Transverse colon (tissue), 4 donors: Measurements from ENCODE around the gene DHCR7. TPM values are rescaled to one million over a fixed set of nuclear protein-coding genes. Genes with fewer than 3 reads are reported as not detected.

ENCODE experiments used
- DNase-seq: peaks from one replicate; pipeline ENCODE4 v3.0.0-alpha.2; 2019
- H3K27ac ChIP-seq, 4 donors: fragments of 200-600 bp; sonication (generic); 2 replicates each; pipeline ENCODE4 v1.5.1; 2016 to 2018; ENCODE audit warnings: inconsistent platforms in 4 of 4
- H3K27me3 ChIP-seq: fragments of 200-600 bp; sonication (generic); 2 replicates; pipeline ENCODE4 v1.5.1; 2017; ENCODE audit warnings: inconsistent platforms
- H3K36me3 ChIP-seq, 4 donors: fragments of 200-600 bp; sonication (generic); 2 replicates each; pipeline ENCODE4 v1.5.1; 2017 to 2019; ENCODE audit warnings: inconsistent platforms in 4 of 4
- H3K4me1 ChIP-seq, 4 donors: fragments of 200-600 bp; sonication (generic); 2 replicates each; pipeline ENCODE4 v1.5.1; 2017 to 2020; ENCODE audit warnings: inconsistent platforms in 4 of 4
- H3K4me3 ChIP-seq, 4 donors: fragments of 200-600 bp; sonication (generic); 1 replicate in 1 of 4; 2 replicates in 3 of 4; pipeline versions ENCODE4 v1.5.1 to v1.6.1; 2017 to 2019; ENCODE audit warnings: inconsistent platforms in 4 of 4
- H3K9me3 ChIP-seq, 2 donors: fragments of 200-600 bp; sonication (generic); 2 replicates each; pipeline ENCODE4 v1.5.1; 2017 to 2019; ENCODE audit warnings: inconsistent platforms in 2 of 2
- EP300 ChIP-seq: sonication (generic); formaldehyde crosslinking; IDR thresholded peaks from one replicate; pipeline ENCODE4 v1.6.1; 2017; ENCODE audit warnings: antibody characterized with exemption, low read depth
- POLR2A ChIP-seq: fragments of 450-650 bp; IDR thresholded peaks from one replicate; pipeline ENCODE4 v1.6.1; 2016; ENCODE audit warnings: antibody characterized with exemption, mild to moderate bottlenecking, moderate library complexity
- POLR2AphosphoS5 ChIP-seq, 3 donors: sonication (generic); formaldehyde crosslinking; IDR thresholded peaks; one replicate each; pipeline ENCODE4 v1.6.1; 2016; ENCODE audit warnings: antibody characterized with exemption in 3 of 3
- WGBS, 2 donors: methylation state at CpG; one replicate each; pipeline ENCODE4 v1.1.5; 2018; ENCODE audit warnings: low coverage in 1 of 2; 5-methylcytosine and 5-hydroxymethylcytosine counted together
- in situ Hi-C, 4 donors: fragments of 200-750 bp; cut with MboI; loops; one replicate each; pipeline versions ENCODE4 v1.15.0 to v1.15.1; 2017; ENCODE audit warnings: low sequenced_read_pairs in 3 of 4, low pct_ligation_motif_present in 1 of 4, low pct_unique_long_range_greater_than_20kb in 1 of 4
- intact Hi-C: fragments of 100-400 bp; cut with DNase I; formaldehyde crosslinking; loops from one replicate; pipeline ENCODE4 v1.15.1; 2023; ENCODE audit warnings: low total_unique reads
- total RNA-seq, 4 donors: library from RNA; depleted of rRNA; stranded (reverse); fragments of >200 nt; gene quantifications; one replicate each; pipeline ENCODE4 v1.1.0, GENCODE V29; 2016
- TF ChIP-seq, protein P1 (sequence below), 5 experiments: fragments of 200-600 bp in 3 of 5; fragments of 450-650 bp in 2 of 5; sonication (generic) in 3 of 5; IDR thresholded peaks; 1 replicate in 2 of 5; 2 replicates in 3 of 5; pipeline ENCODE4 v1.5.1; 2016 to 2017; ENCODE audit warnings: antibody characterized with exemption in 5 of 5, inconsistent platforms in 3 of 5, mild to moderate bottlenecking in 2 of 5, moderate library complexity in 1 of 5

Gene DHCR7
- total RNA-seq, 4 donors from 2014 or later: 5.6 to 76.7 (median 31.5) TPM

DNA sequence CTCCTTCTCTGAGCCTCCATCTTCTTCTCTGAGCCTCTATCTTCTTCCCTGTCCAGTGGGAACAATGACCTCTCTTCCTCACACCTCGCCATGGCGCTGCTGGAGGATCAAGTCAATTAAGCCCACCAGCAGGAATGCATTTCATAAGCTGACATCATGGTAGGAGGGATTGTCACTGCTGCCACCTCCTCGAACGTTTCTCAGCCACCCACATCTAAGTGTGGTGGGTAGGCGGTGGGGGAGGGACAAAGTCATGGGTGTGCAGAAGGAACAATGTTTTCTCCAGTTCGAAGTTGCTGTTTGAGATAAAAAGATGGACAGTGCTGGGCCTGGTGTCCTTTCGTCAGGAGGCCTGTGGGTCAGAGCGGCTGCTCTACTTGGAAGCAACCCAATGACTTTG, 44.0 kb downstream of the DHCR7 start:
- TF ChIP-seq POLR2AphosphoS5 (IDR thresholded peaks at IDR 0.05) (no peak), POLR2A (no peak), EP300 (no peak)
- TF ChIP-seq, protein P1, sequence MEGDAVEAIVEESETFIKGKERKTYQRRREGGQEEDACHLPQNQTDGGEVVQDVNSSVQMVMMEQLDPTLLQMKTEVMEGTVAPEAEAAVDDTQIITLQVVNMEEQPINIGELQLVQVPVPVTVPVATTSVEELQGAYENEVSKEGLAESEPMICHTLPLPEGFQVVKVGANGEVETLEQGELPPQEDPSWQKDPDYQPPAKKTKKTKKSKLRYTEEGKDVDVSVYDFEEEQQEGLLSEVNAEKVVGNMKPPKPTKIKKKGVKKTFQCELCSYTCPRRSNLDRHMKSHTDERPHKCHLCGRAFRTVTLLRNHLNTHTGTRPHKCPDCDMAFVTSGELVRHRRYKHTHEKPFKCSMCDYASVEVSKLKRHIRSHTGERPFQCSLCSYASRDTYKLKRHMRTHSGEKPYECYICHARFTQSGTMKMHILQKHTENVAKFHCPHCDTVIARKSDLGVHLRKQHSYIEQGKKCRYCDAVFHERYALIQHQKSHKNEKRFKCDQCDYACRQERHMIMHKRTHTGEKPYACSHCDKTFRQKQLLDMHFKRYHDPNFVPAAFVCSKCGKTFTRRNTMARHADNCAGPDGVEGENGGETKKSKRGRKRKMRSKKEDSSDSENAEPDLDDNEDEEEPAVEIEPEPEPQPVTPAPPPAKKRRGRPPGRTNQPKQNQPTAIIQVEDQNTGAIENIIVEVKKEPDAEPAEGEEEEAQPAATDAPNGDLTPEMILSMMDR (IDR thresholded peaks at IDR 0.05): no peak
- in situ Hi-C loops: loop anchor here in 3 of 4 donors (25.0 kb wide), 1 partner anchor 592 kb away; no protein-coding TSS in a partner anchor
- intact Hi-C loops: no loop called here
- Histone ChIP-seq H3K27me3 (no peaks in the 10 kb centered on the region), H3K9me3 (no peaks in the 10 kb centered on the region), H3K36me3 (no peaks in the 10 kb centered on the region), H3K4me1 (no peaks in the 10 kb centered on the region), H3K27ac (no peak overlapping the region), H3K4me3 (no peak overlapping the region)
- DNase-seq: no peak
- 82% methylated on average over 8 of the region's 8 CpGs; no CpG with 5 or more reads in 1 of the 2 donors for WGBS, 2 donors

DNA sequence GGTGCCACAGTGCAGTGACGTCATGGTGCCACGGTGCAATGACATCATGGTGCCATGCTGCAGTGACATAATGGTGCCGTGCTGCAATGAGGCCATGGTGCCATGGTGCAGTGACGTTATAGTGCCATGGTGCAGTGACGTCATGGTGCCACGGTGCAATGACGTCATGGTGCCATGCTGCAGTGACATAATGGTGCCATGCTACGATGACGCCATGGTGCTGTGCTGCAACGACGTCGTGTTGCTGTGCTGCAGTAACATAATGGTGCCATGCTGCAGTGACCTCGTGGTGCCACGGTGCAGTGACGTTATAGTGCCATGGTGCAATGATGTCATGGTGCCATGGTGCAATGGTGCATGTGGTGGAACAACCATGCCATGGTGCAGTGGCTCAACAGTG, 45.3 kb downstream of the DHCR7 start:
- H3K27ac ChIP-seq: no peak overlapping the region
- no peak overlapping the region for H3K4me3 ChIP-seq
- H3K27me3 ChIP-seq: no peaks in the 10 kb centered on the region
- intact Hi-C loops: no loop called here
- no peaks in the 10 kb centered on the region for H3K4me1 ChIP-seq
- H3K9me3 ChIP-seq: no peaks in the 10 kb centered on the region
- no peaks in the 10 kb centered on the region for H3K36me3 ChIP-seq
- no peak for DNase-seq
- TF ChIP-seq EP300 (no peak), POLR2A (no peak), POLR2AphosphoS5 (IDR thresholded peaks at IDR 0.05) (no peak)
- TF ChIP-seq, protein P1 (IDR thresholded peaks at IDR 0.05): no peak
- in situ Hi-C loops: loop anchor here in 3 of 4 donors (25.0 kb wide), 1 partner anchor 591 kb away; no protein-coding TSS in a partner anchor
- WGBS, 2 donors: 87 to 94% methylated on average over 6 to 15 of the region's 15 CpGs

DNA sequence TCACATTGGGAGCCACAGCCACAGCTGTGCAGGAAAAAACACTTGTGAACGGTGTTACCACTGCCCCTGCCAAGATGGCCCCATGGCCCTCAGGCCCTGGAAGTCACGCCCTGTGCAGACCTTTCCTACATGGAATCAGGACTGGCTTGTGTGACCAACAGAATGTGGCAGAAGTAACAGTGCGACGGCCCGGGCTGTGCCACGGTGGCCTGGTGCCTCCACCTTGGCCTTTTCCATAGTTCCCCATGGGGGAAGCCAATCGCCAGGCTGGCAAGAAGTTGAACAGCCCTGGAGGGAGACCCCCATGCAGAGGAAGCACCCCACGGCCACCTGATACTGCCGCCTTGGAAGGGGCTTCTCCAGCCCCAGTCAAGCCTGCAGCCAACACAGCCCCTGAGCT, 48.0 kb downstream of the DHCR7 start:
- DNase-seq: no peak
- Histone ChIP-seq H3K27me3 (no peaks in the 10 kb centered on the region), H3K36me3 (no peaks in the 10 kb centered on the region), H3K27ac (no peak overlapping the region), H3K4me3 (no peak overlapping the region), H3K4me1 (no peaks in the 10 kb centered on the region), H3K9me3 (no peaks in the 10 kb centered on the region)
- 98% methylated on average over 7 of the region's 9 CpGs; no CpG with 5 or more reads in 1 of the 2 donors for WGBS, 2 donors
- TF ChIP-seq POLR2A (no peak), EP300 (no peak), POLR2AphosphoS5 (IDR thresholded peaks at IDR 0.05) (no peak)
- TF ChIP-seq, protein P1 (IDR thresholded peaks at IDR 0.05): no peak
- in situ Hi-C loops: loop anchor here in 3 of 4 donors (25.0 kb wide), 1 partner anchor 588 kb away; no protein-coding TSS in a partner anchor
- intact Hi-C loops: no loop called here

DNA sequence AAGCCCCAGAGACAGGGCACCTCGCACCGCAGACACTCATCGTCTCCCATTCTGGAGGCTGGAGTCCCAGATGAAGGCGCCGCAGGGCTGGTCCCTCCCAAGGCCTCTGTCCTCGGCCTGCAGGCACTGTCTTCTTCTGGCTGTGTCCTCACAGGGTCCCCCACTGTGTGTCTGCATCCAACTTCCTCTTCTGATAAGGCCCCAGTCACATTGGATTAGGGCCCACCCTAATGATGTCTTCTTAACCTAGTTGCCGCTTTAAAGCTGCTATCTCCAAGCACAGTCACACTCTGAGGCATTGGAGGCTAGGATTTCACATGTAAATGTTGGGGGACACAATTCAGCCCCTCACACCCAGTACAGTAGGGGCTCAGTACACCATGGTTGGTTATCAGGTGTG, 48.9 kb downstream of the DHCR7 start:
- intact Hi-C loops (no loop called here), in situ Hi-C loops (no loop called here)

More for the DNA sequence above, 48.9 kb downstream of the DHCR7 start:
- DNase-seq: no peak
- H3K9me3 ChIP-seq: no peaks in the 10 kb centered on the region
- H3K4me3 ChIP-seq: no peak overlapping the region
- no peak overlapping the region for H3K27ac ChIP-seq
- H3K36me3 ChIP-seq: no peaks in the 10 kb centered on the region
- no peaks in the 10 kb centered on the region for H3K4me1 ChIP-seq
- 89% methylated on average over 7 of the region's 7 CpGs; no CpG with 5 or more reads in 1 of the 2 donors for WGBS, 2 donors
- TF ChIP-seq, protein P1 (IDR thresholded peaks at IDR 0.05): no peak
- no peak for TF ChIP-seq EP300
- TF ChIP-seq POLR2A: no peak
- no peak for TF ChIP-seq POLR2AphosphoS5 (IDR thresholded peaks at IDR 0.05)
- H3K27me3 ChIP-seq: no peaks in the 10 kb centered on the region
